Measurements from ENCODE around the gene ZNF423.

The ZNF423 gene

DNA sequence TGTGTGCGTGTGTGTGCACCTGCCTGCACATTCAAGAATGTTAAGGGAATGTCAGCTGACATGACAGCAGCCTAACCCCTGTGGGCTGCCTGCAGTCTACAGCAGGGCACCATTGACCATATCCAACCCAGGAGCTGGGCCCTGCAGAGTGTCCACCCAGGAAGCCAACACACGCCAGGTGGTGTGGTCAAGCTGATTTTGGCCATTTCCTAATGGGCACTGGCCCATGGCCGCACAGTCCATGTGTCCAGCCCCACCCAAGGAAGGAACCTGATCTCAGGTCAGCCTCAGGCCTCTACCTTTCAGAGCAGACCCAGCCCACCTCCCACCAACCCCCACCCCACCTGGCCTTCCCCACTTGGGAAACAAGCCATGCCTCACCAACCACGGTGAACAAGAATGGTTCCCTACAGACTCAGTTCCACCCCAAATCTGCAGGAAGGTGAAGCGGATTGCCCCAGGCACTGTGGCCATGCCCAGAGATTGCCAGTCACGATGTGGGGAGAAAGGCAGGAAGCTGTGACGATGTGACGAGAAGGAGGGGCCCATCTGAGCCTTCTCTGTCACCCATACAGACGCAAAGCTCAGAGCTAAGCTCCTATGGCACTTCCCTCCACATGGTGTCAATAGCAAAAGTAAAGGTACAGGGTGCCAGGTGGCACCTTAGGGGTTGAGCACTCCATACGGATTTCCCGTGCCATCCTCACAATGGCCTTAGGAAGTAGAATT lies 77.5 kb downstream of the ZNF423 start:
- no peak overlapping the region for H3K9ac ChIP-seq (ENCODE audit: low read depth in 1 of 2, low read length in 2 of 2)
- no peaks in the 10 kb centered on the region for H3K9me3 ChIP-seq (ENCODE audit: control insufficient read depth in 1 of 2, low read length in 2 of 2)
- H3K27ac ChIP-seq (ENCODE audit: low read depth, low read length): no peak overlapping the region
- H3K4me3 ChIP-seq (ENCODE audit: low read depth in 1 of 2, low read length in 2 of 2): no peak overlapping the region
- no peaks in the 10 kb centered on the region for H3K36me3 ChIP-seq (ENCODE audit: control insufficient read depth in 1 of 2, insufficient read depth in 2 of 2, low read length in 2 of 2)
- H3K4me1 ChIP-seq (ENCODE audit: control insufficient read depth in 1 of 2, insufficient read depth in 2 of 2, low read length in 2 of 2): no peaks in the 10 kb centered on the region
- no peaks in the 10 kb centered on the region for H3K27me3 ChIP-seq (ENCODE audit: control insufficient read depth in 1 of 2, insufficient read depth in 2 of 2, low read length in 2 of 2)

DNA sequence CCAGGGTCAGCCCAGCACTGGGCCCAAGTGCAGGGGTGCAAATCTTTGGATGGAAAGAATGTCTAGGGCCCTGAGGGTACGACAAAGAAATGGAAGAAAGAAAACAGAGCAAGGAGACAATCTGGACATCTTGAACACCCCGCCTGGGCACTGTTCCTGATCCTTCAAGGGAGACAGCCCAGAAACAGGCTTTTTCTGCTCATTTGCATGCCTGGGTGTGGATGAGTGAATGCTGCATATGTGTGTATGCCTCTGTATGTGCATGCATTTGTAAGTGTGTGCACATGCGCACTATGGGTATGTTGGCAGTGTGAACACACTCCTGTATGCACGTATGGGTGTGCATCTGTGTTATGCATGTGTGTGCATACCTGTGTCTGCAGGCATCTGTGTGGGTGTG lies 79.2 kb downstream of the ZNF423 start:
- H3K4me1 ChIP-seq (ENCODE audit: control insufficient read depth in 1 of 2, insufficient read depth in 2 of 2, low read length in 2 of 2): no peaks in the 10 kb centered on the region
- H3K27ac ChIP-seq (ENCODE audit: low read depth, low read length): no peak overlapping the region
- no peaks in the 10 kb centered on the region for H3K27me3 ChIP-seq (ENCODE audit: control insufficient read depth in 1 of 2, insufficient read depth in 2 of 2, low read length in 2 of 2)
- no peaks in the 10 kb centered on the region for H3K36me3 ChIP-seq (ENCODE audit: control insufficient read depth in 1 of 2, insufficient read depth in 2 of 2, low read length in 2 of 2)
- H3K9me3 ChIP-seq (ENCODE audit: control insufficient read depth in 1 of 2, low read length in 2 of 2): no peaks in the 10 kb centered on the region
- H3K4me3 ChIP-seq (ENCODE audit: low read depth in 1 of 2, low read length in 2 of 2): no peak overlapping the region
- no peak overlapping the region for H3K9ac ChIP-seq (ENCODE audit: low read depth in 1 of 2, low read length in 2 of 2)

DNA sequence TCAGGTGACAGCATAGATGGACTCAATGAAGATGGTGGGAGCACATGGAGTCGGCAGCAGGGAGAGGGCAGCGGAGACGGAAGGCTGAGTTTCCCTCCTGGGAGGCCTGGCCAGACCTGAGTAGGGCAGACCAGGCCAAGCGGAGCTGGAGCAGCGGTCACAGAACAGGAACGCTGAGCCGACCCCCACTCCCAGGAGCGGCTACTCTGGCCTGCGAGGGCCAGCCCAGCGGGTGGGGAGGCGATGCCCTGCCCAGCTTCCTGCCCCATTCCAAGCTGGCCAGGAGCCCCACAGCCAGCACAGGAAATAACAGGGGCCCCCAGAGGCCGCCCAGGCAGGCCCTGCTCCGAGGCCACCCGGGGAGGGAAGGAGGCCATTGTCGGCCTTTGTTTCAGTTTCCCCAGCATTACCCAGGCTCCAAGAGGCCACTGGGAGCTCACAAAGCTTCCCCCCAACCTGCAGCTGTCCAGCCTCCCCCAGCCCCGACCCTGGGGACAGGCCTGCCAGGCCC lies 79.8 kb downstream of the ZNF423 start:
- Histone ChIP-seq H3K9ac (ENCODE audit: low read depth in 1 of 2, low read length in 2 of 2) (no peak overlapping the region), H3K4me3 (ENCODE audit: low read depth in 1 of 2, low read length in 2 of 2) (no peak overlapping the region), H3K36me3 (ENCODE audit: control insufficient read depth in 1 of 2, insufficient read depth in 2 of 2, low read length in 2 of 2) (no peaks in the 10 kb centered on the region), H3K27ac (ENCODE audit: low read depth, low read length) (no peak overlapping the region), H3K9me3 (ENCODE audit: control insufficient read depth in 1 of 2, low read length in 2 of 2) (no peaks in the 10 kb centered on the region), H3K27me3 (ENCODE audit: control insufficient read depth in 1 of 2, insufficient read depth in 2 of 2, low read length in 2 of 2) (no peaks in the 10 kb centered on the region), H3K4me1 (ENCODE audit: control insufficient read depth in 1 of 2, insufficient read depth in 2 of 2, low read length in 2 of 2) (no peaks in the 10 kb centered on the region)

DNA sequence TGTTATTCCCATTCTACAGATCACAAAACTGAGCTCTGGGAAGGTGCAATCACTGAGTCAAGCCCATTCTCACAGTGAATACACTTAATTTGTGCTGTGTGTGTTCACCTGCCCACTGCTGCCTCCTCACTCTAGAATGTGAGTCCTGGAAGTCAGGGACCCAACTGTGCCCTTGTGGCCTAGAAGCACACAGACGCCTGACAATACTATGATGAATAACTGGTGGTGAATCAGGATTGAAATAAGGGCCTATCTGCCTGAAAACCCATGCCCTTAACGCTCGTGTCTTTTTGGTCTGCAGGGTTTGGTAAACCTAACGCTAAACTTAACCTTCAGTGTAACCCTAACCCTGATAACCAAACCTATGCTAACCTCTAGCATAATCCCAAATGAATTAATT lies 80.3 kb downstream of the ZNF423 start:
- Histone ChIP-seq H3K27ac (ENCODE audit: low read depth, low read length) (no peak overlapping the region), H3K9me3 (ENCODE audit: control insufficient read depth in 1 of 2, low read length in 2 of 2) (no peaks in the 10 kb centered on the region), H3K4me3 (ENCODE audit: low read depth in 1 of 2, low read length in 2 of 2) (no peak overlapping the region), H3K36me3 (ENCODE audit: control insufficient read depth in 1 of 2, insufficient read depth in 2 of 2, low read length in 2 of 2) (no peaks in the 10 kb centered on the region), H3K4me1 (ENCODE audit: control insufficient read depth in 1 of 2, insufficient read depth in 2 of 2, low read length in 2 of 2) (no peaks in the 10 kb centered on the region), H3K27me3 (ENCODE audit: control insufficient read depth in 1 of 2, insufficient read depth in 2 of 2, low read length in 2 of 2) (no peaks in the 10 kb centered on the region), H3K9ac (ENCODE audit: low read depth in 1 of 2, low read length in 2 of 2) (no peak overlapping the region)

DNA sequence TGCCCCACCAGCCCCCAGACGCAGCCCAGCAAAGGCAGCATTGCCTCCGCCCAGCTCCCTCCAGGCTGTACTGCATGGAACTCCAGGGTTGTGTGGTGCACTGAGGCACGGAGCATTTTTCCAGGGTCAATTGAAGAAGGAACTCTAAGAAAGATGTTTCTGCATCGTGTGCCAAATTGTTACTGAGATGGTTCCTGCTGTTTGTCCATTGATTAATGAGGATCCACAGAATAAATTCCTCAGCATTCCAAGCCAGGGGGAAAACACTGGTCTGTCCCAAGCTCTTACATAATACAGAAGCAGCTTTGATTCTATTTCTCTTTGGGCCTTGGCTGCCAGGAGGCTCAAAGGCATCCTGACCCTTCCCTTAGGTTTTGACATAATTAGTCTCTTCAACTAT lies 80.9 kb downstream of the ZNF423 start:
- Histone ChIP-seq H3K9ac (ENCODE audit: low read depth in 1 of 2, low read length in 2 of 2) (no peak overlapping the region), H3K36me3 (ENCODE audit: control insufficient read depth in 1 of 2, insufficient read depth in 2 of 2, low read length in 2 of 2) (no peaks in the 10 kb centered on the region), H3K4me1 (ENCODE audit: control insufficient read depth in 1 of 2, insufficient read depth in 2 of 2, low read length in 2 of 2) (no peaks in the 10 kb centered on the region), H3K9me3 (ENCODE audit: control insufficient read depth in 1 of 2, low read length in 2 of 2) (no peaks in the 10 kb centered on the region), H3K4me3 (ENCODE audit: low read depth in 1 of 2, low read length in 2 of 2) (no peak overlapping the region), H3K27me3 (ENCODE audit: control insufficient read depth in 1 of 2, insufficient read depth in 2 of 2, low read length in 2 of 2) (no peaks in the 10 kb centered on the region), H3K27ac (ENCODE audit: low read depth, low read length) (no peak overlapping the region)

DNA sequence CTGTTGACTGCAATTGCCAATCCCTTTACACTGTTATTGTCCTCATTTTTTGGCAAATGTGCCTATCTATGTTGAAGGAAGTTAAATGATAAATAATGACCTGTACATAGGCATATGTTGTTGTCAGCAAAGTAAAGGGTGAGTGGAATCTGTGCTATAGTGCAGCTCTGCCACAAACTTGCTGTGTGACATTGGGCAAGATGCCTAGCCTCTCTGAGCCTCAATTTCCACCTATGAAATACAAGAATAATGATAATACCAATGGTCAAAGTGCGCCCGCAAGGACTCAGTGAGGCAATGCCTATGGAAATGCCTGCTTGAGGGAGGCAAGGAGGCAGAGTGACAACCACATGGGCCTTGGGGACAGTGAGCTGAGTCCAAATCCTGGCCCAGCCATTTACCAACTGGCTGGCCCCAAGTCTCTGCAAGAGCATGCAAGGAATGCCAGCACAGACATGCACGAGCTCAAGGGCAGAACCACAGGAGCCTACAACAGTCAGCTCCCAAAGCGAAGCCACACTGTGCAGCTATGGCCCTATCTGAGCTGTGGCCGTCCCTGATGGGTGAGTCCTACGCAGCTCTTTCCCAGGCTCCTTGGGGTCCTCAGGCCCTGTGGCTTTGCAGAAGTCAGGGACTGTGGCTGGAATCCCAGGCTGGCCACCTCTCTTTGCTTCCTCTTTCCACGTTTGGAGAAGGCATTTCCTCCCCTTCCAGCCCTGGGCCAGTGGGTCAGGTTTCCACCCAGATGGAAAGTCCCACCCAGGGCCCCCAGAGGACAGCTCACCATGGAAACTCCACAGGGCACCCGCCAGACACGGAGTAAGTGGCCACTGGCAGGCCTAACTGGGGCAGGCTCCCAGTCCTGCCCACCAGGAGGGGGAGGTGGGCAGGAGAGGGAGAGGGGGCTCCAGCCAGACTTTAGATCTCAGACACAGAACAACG lies 82.1 kb downstream of the ZNF423 start:
- H3K4me1 ChIP-seq (ENCODE audit: control insufficient read depth in 1 of 2, insufficient read depth in 2 of 2, low read length in 2 of 2): no peaks in the 10 kb centered on the region
- no peaks in the 10 kb centered on the region for H3K9me3 ChIP-seq (ENCODE audit: control insufficient read depth in 1 of 2, low read length in 2 of 2)
- no peaks in the 10 kb centered on the region for H3K27me3 ChIP-seq (ENCODE audit: control insufficient read depth in 1 of 2, insufficient read depth in 2 of 2, low read length in 2 of 2)
- no peak overlapping the region for H3K4me3 ChIP-seq (ENCODE audit: low read depth in 1 of 2, low read length in 2 of 2)
- no peaks in the 10 kb centered on the region for H3K36me3 ChIP-seq (ENCODE audit: control insufficient read depth in 1 of 2, insufficient read depth in 2 of 2, low read length in 2 of 2)
- H3K27ac ChIP-seq (ENCODE audit: low read depth, low read length): no peak overlapping the region
- H3K9ac ChIP-seq (ENCODE audit: low read depth in 1 of 2, low read length in 2 of 2): no peak overlapping the region

DNA sequence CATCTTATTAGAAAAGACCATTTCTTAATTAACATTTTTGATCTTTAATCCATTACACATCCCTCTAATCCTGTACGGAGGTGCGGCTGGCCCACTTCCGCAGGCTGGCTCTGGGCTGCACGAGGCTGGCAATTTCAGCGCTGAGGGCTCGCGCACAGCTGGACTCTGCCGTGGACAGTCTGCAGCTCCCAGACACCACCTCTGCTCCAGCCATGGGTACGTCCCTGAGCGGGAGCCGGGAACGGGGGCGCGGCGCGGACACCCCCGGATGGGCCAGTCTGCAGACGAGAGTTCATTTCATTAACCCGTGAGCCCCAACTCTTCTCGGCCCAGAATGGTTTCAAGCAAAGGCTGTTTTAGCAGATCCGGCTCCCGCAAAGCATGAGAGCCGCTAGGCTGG lies 87.9 kb downstream of the ZNF423 start:
- no peak overlapping the region for H3K4me3 ChIP-seq (ENCODE audit: low read depth in 1 of 2, low read length in 2 of 2)
- H3K9ac ChIP-seq (ENCODE audit: low read depth in 1 of 2, low read length in 2 of 2): no peak overlapping the region
- H3K27ac ChIP-seq (ENCODE audit: low read depth, low read length): no peak overlapping the region
- H3K9me3 ChIP-seq (ENCODE audit: control insufficient read depth in 1 of 2, low read length in 2 of 2): no peaks in the 10 kb centered on the region
- no peaks in the 10 kb centered on the region for H3K36me3 ChIP-seq (ENCODE audit: control insufficient read depth in 1 of 2, insufficient read depth in 2 of 2, low read length in 2 of 2)
- H3K4me1 ChIP-seq (ENCODE audit: control insufficient read depth in 1 of 2, insufficient read depth in 2 of 2, low read length in 2 of 2): no peaks in the 10 kb centered on the region
- H3K27me3 ChIP-seq (ENCODE audit: control insufficient read depth in 1 of 2, insufficient read depth in 2 of 2, low read length in 2 of 2): no peaks in the 10 kb centered on the region

DNA sequence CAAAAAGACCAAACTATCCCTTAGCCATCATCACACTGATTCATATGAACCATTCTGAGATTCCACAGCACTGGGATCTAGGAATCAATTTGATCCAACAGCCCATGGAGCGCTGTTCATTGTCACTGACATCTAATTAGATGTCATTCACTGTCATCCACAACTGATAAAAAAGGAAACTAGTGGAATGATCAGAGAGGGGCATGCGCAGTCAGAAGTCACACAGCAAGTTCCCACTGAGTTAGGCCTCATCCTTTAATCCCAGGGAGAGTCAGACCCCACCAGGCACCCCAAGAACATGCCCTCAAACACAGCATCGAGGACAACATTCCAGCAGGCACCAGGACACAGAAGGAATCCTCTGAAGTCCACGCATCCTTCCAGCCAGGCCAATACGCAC lies 88.5 kb downstream of the ZNF423 start:
- no peak overlapping the region for H3K9ac ChIP-seq (ENCODE audit: low read depth in 1 of 2, low read length in 2 of 2)
- no peak overlapping the region for H3K4me3 ChIP-seq (ENCODE audit: low read depth in 1 of 2, low read length in 2 of 2)
- no peaks in the 10 kb centered on the region for H3K9me3 ChIP-seq (ENCODE audit: control insufficient read depth in 1 of 2, low read length in 2 of 2)
- no peaks in the 10 kb centered on the region for H3K36me3 ChIP-seq (ENCODE audit: control insufficient read depth in 1 of 2, insufficient read depth in 2 of 2, low read length in 2 of 2)
- H3K27ac ChIP-seq (ENCODE audit: low read depth, low read length): no peak overlapping the region
- H3K27me3 ChIP-seq (ENCODE audit: control insufficient read depth in 1 of 2, insufficient read depth in 2 of 2, low read length in 2 of 2): no peaks in the 10 kb centered on the region
- no peaks in the 10 kb centered on the region for H3K4me1 ChIP-seq (ENCODE audit: control insufficient read depth in 1 of 2, insufficient read depth in 2 of 2, low read length in 2 of 2)

DNA sequence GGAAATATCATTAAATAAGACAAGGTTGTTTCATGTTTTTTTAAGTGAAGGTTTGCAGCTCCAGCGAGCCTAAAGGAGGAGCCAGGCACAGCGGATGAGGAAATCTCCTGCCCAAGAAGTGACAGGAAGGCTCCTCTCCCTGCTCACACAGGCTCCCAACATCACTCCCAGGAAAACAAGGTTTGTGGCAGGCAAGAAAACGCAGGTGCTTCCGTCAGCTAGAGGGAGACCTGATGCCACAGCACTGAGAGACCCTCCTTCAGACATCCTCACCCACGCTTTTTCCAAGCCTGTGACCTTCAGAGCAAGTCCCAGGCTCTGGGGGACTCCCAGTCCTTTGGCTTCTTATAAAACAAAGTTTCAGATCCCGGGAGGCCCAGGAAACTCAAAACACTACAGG lies 89.7 kb downstream of the ZNF423 start:
- H3K9ac ChIP-seq (ENCODE audit: low read depth in 1 of 2, low read length in 2 of 2): no peak overlapping the region
- H3K4me3 ChIP-seq (ENCODE audit: low read depth in 1 of 2, low read length in 2 of 2): no peak overlapping the region
- no peaks in the 10 kb centered on the region for H3K9me3 ChIP-seq (ENCODE audit: control insufficient read depth in 1 of 2, low read length in 2 of 2)
- H3K27me3 ChIP-seq (ENCODE audit: control insufficient read depth in 1 of 2, insufficient read depth in 2 of 2, low read length in 2 of 2): no peaks in the 10 kb centered on the region
- H3K27ac ChIP-seq (ENCODE audit: low read depth, low read length): no peak overlapping the region
- no peaks in the 10 kb centered on the region for H3K4me1 ChIP-seq (ENCODE audit: control insufficient read depth in 1 of 2, insufficient read depth in 2 of 2, low read length in 2 of 2)
- H3K36me3 ChIP-seq (ENCODE audit: control insufficient read depth in 1 of 2, insufficient read depth in 2 of 2, low read length in 2 of 2): no peaks in the 10 kb centered on the region

DNA sequence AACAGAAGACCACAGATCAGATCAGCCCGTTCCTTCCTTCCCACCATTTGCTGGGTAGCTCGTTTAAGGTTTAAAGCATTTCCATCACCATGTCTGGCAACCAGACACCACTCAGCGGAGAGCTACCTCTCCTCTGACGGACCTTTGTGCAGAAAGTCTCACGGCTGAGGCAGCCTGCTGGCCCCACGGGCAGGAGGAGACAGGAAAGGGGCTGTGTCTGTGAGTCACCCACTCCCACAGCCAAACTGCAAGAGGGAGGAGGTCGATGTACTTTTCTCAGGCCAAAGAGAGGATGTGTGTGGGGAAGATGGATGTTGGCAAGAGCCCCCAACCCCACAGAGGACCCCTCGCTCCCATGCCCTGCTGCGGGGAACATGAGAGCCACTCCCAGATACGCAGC lies 92.1 kb downstream of the ZNF423 start:
- Histone ChIP-seq H3K4me3 (ENCODE audit: low read depth in 1 of 2, low read length in 2 of 2) (no peak overlapping the region), H3K36me3 (ENCODE audit: control insufficient read depth in 1 of 2, insufficient read depth in 2 of 2, low read length in 2 of 2) (no peaks in the 10 kb centered on the region), H3K9me3 (ENCODE audit: control insufficient read depth in 1 of 2, low read length in 2 of 2) (no peaks in the 10 kb centered on the region), H3K4me1 (ENCODE audit: control insufficient read depth in 1 of 2, insufficient read depth in 2 of 2, low read length in 2 of 2) (no peaks in the 10 kb centered on the region), H3K27ac (ENCODE audit: low read depth, low read length) (no peak overlapping the region), H3K27me3 (ENCODE audit: control insufficient read depth in 1 of 2, insufficient read depth in 2 of 2, low read length in 2 of 2) (no peaks in the 10 kb centered on the region), H3K9ac (ENCODE audit: low read depth in 1 of 2, low read length in 2 of 2) (no peak overlapping the region)
